DOHH2 (cell line): ENCODE results near the gene FNDC11.

Experiments used
- EZH2phosphoT487 ChIP-seq: fragments of 200-600 bp; sonication (generic); IDR thresholded peaks from 2 replicates; pipeline ENCODE4 v1.6.1; 2017; ENCODE audit warnings: borderline replicate concordance, mild to moderate bottlenecking, antibody characterized with exemption, low read length, moderate library complexity, mixed read lengths
- TF ChIP-seq, protein P1 (sequence below): fragments of 200-600 bp; sonication (generic); IDR thresholded peaks from one replicate; pipeline ENCODE4 v1.5.1; 2014; ENCODE audit warnings: antibody characterized with exemption, mild to moderate bottlenecking, low read depth, low read length; ENCODE audit not compliant: poor library complexity, severe bottlenecking

DNA sequence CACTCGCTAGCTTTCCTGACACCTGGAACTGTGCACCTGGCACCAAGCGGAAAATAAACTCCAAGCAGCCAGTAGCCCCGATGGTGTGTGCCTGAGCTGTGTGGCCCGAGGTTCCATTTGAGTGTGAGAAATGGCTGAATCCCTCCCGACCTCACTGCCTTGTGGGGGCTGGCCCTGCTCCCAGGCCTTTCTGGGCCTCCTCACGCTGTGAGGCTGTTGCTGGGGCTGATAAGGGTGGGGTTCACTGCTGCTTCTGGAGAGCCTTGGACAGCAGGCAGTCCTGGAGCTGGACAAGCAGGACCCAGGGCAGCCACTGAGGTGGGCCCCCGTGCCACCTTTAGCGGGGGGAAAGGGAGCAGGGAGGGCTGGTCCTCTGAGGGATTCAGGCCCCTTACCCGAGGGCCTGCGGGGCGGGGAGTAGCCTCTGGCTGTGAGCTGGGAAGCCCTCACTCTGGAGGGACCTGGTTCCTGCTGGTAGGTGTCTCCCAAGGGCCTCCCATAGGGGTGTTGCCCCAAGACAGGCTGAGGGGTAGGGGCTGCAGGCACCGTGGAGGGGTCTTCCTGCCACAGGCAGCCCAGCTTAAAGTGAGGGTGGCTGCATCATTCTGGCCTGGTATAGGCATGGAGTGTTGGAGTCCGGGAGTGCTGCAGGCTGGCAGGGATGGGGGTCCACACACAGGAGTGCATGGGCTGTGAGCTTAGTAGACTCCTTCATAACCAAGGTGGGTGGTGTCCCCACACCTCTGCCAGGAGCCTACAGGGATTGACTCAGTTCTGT lies 31.7 kb upstream of the FNDC11 start:
- TF ChIP-seq, protein P1, sequence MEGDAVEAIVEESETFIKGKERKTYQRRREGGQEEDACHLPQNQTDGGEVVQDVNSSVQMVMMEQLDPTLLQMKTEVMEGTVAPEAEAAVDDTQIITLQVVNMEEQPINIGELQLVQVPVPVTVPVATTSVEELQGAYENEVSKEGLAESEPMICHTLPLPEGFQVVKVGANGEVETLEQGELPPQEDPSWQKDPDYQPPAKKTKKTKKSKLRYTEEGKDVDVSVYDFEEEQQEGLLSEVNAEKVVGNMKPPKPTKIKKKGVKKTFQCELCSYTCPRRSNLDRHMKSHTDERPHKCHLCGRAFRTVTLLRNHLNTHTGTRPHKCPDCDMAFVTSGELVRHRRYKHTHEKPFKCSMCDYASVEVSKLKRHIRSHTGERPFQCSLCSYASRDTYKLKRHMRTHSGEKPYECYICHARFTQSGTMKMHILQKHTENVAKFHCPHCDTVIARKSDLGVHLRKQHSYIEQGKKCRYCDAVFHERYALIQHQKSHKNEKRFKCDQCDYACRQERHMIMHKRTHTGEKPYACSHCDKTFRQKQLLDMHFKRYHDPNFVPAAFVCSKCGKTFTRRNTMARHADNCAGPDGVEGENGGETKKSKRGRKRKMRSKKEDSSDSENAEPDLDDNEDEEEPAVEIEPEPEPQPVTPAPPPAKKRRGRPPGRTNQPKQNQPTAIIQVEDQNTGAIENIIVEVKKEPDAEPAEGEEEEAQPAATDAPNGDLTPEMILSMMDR, result no peak
- TF ChIP-seq EZH2phosphoT487, result no peak
